HK-2 (cell line): ENCODE measurements around the gene ILKAP.

Experiments used
- DNase-seq: peaks from one replicate; pipeline ENCODE4 v3.0.0-alpha.2; 2018; ENCODE audit not compliant: unreplicated experiment

ILKAP gene

DNA sequence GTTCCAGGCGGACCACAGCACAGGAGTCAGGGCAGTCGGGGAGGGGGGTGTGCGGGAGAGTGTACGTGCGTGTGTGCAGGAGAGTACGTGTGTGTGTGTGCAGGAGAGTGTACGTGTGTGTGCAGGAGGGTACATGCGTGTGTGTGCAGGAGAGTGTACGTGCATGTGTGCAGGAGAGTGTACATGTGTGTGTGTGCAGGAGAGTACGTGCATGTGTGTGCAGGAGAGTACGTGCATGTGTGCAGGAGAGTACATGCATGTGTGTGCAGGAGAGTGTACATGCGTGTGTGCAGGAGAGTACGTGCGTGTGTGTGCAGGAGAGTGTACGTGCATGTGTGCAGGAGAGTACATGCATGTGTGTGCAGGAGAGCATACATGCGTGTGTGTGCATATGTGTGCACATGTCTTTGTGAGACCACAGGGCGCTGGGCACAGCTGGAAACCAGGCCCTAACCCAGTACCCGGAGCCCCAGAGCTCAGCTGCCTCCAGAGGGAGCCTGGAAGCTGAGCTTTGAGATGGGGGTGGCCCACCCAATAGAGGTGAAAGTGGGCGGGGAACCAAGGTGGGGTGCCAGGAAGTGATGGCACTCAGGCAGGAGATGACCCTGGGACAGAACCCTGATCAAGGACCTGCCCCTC, 78.9 kb downstream of the ILKAP start:
- DNase-seq: no peak

DNA sequence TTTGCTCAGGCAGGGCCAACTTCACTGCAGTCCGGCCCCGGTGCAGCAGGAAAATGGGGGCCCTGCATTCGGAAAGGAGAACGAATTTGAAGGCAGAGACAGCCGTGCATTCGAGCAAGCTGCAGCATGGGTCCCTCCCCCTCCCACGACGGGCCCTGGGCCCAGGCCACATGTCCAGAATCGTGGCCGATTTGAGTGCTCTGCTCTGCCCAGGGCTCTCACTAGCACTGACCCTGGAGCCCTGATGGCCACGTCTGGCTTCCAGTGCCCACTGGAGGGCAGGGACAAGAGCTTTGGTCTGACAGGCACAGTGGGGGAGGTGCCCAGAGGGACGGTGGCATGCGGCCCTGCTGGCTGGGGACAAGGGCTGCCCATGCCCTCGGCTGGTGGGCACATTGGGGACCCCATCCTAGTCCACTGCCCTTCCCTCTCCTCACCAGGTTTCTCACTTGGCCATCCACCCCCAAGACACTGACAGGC, 79.5 kb downstream of the ILKAP start:
- DNase-seq: no peak

GRCh38 chr2:238123218-238123971, 80.1 kb downstream of the ILKAP start:
- no peak for DNase-seq

GRCh38 chr2:238122287-238123217, 80.9 kb downstream of the ILKAP start:
- no peak for DNase-seq

GRCh38 chr2:238121511-238122286, 81.8 kb downstream of the ILKAP start:
- no peak for DNase-seq

GRCh38 chr2:238120463-238121298, 82.8 kb downstream of the ILKAP start:
- no peak for DNase-seq
